Activated CD8-positive, alpha-beta T cell treated with anti-CD3 and anti-CD28 coated beads, Interleukin-2, amount 10 ng/mL, durations not matched to agents 7 days and 5 days (primary cell): Measurements from ENCODE around the gene ANKRD17. TPM values are rescaled to one million over a fixed set of nuclear protein-coding genes. Genes with fewer than 3 reads are reported as not detected.

Experiments used
- ATAC-seq: fragments of 150-1000 bp; cut with Tn5 transposase; one replicate; pipeline ENCODE4 v1.10.0; 2021; ENCODE audit warnings: moderate library complexity
- CTCF ChIA-PET: fragments of 350-600 bp; sonication (Branson Sonifier 250); formaldehyde crosslinking; loops from one replicate; lab custom pipeline; 2021; ENCODE audit warnings: antibody characterized with exemption; lab: Charles Lee
- POLR2A ChIA-PET: fragments of 350-600 bp; sonication (Branson Sonifier 250); formaldehyde crosslinking; loops from one replicate; lab custom pipeline; 2021; ENCODE audit warnings: antibody characterized with exemption; lab: Charles Lee
- DNase-seq: peaks from one replicate; pipeline ENCODE4 v3.0.0-alpha.2; 2020
- H3K27ac Mint-ChIP-seq: one replicate; pipeline ENCODE4 v1.8.0; 2021; ENCODE audit warnings: mild to moderate bottlenecking, mixed read lengths
- H3K27me3 Mint-ChIP-seq: one replicate; pipeline ENCODE4 v1.8.0; 2021; ENCODE audit warnings: low read depth, mixed read lengths
- H3K36me3 Mint-ChIP-seq: one replicate; pipeline ENCODE4 v1.8.0; 2021; ENCODE audit warnings: low read depth, mixed read lengths
- H3K4me1 Mint-ChIP-seq: one replicate; pipeline ENCODE4 v1.8.0; 2021; ENCODE audit warnings: low read depth, mixed read lengths
- H3K4me3 Mint-ChIP-seq: one replicate; pipeline ENCODE4 v1.8.0; 2021; ENCODE audit warnings: mild to moderate bottlenecking, mixed read lengths
- H3K9me3 Mint-ChIP-seq: one replicate; pipeline ENCODE4 v1.8.0; 2022; ENCODE audit warnings: mixed read lengths; ENCODE audit not compliant: insufficient read depth
- total RNA-seq, 2 experiments: library from RNA; stranded (reverse); gene quantifications; one replicate each; pipeline ENCODE4 v1.2.3, GENCODE V29; 2021

The ANKRD17 gene
- total RNA-seq, 2 experiments from 2014 or later: 45.8 to 46.6 TPM

DNA sequence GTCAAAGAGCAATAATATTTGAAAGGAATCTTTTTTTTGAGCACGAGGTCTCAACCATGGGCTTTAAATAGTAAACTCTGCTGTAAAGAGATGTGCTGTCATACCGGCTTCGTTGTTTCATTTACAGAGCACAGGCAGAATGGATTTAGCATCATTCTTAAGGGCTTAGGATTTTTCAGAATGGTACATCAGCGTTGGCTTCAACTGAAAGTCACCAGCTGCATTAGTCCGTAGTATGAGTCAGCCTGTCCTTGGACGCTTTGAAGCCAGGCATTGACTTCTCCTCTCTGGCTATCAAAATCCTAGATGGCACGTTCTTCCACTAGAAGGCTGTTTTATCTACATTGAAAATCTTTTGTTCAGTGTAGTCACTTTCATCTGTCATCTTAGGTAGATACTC lies 212.7 kb downstream of the ANKRD17 start:
- Mint-ChIP-seq H3K9me3 (no peaks in the 10 kb centered on the region), H3K36me3 (no peaks in the 10 kb centered on the region), H3K4me1 (no peaks in the 10 kb centered on the region), H3K27me3 (no peaks in the 10 kb centered on the region), H3K27ac (no peak overlapping the region), H3K4me3 (no peak overlapping the region)
- ATAC-seq (no peak), DNase-seq (no peak)
- ChIA-PET POLR2A (no interaction called here), CTCF (interaction anchor here (0.8 to 0.9 kb wide), 2 partner anchors 16 to 21 kb away, joined by 4 read pairs; no protein-coding TSS in a partner anchor)

- Mint-ChIP-seq H3K4me1 (peaks cover 16% of the 10 kb centered on the region), H3K9me3 (no peaks in the 10 kb centered on the region), H3K27me3 (no peaks in the 10 kb centered on the region), H3K36me3 (no peaks in the 10 kb centered on the region), H3K27ac (no peak overlapping the region), H3K4me3 (no peak overlapping the region)
- ATAC-seq (no peak), DNase-seq (no peak)
- ChIA-PET CTCF (interaction anchor here (1.1 to 1.4 kb wide), 2 partner anchors 218 to 220 kb away, joined by 3 to 4 read pairs; no protein-coding TSS in a partner anchor), POLR2A (no interaction called here)
Observed at GRCh38 chr4:73037057-73037456, 221.5 kb downstream of the ANKRD17 start.

GRCh38 chr4:73036123-73036522 lies 222.5 kb downstream of the ANKRD17 start:
- no peaks in the 10 kb centered on the region for H3K36me3 Mint-ChIP-seq
- DNase-seq: no peak
- no peak overlapping the region for H3K4me3 Mint-ChIP-seq
- ChIA-PET CTCF (no interaction called here), POLR2A (no interaction called here)
- no peaks in the 10 kb centered on the region for H3K27me3 Mint-ChIP-seq
- peaks cover 16% of the 10 kb centered on the region for H3K4me1 Mint-ChIP-seq
- ATAC-seq: no peak
- no peak overlapping the region for H3K27ac Mint-ChIP-seq
- no peaks in the 10 kb centered on the region for H3K9me3 Mint-ChIP-seq

- Mint-ChIP-seq H3K9me3 (no peaks in the 10 kb centered on the region), H3K27ac (no peak overlapping the region), H3K36me3 (no peaks in the 10 kb centered on the region), H3K27me3 (no peaks in the 10 kb centered on the region), H3K4me1 (peaks cover 16% of the 10 kb centered on the region), H3K4me3 (no peak overlapping the region)
- DNase-seq: no peak
- POLR2A ChIA-PET: no interaction called here
- CTCF ChIA-PET: no interaction called here
- ATAC-seq: no peak
Observed at GRCh38 chr4:73034896-73035295, 223.7 kb downstream of the ANKRD17 start.

GRCh38 chr4:73028621-73029020 lies 230.0 kb downstream of the ANKRD17 start:
- no peak for DNase-seq
- no peaks in the 10 kb centered on the region for H3K4me1 Mint-ChIP-seq
- CTCF ChIA-PET: no interaction called here

More at GRCh38 chr4:73028621-73029020, 230.0 kb downstream of the ANKRD17 start:
- Mint-ChIP-seq H3K27me3 (peaks cover 5% of the 10 kb centered on the region), H3K9me3 (no peaks in the 10 kb centered on the region), H3K36me3 (no peaks in the 10 kb centered on the region), H3K4me3 (no peak overlapping the region), H3K27ac (no peak overlapping the region)
- no peak for ATAC-seq
- POLR2A ChIA-PET: interaction anchor here (1.0 kb wide), 1 partner anchor 41 kb away, joined by 4 read pairs; the partner anchor contains the start of gene COX18

Other genes with a start within 250 kb of the ANKRD17 start
- 10 to 100 TPM; 14.7 to 15.5 TPM for gene COX18, start 189.1 kb downstream of the ANKRD17 start, total RNA-seq
- not detected for gene ALB, start 145.5 kb upstream of the ANKRD17 start, total RNA-seq
- not detected for gene AFP, start 177.4 kb upstream of the ANKRD17 start, total RNA-seq
- not detected for gene AFM, start 222.9 kb upstream of the ANKRD17 start, total RNA-seq